NB4 (cell line): ENCODE measurements around the gene TTBK2.

Experiments used
- CTCF ChIP-seq: IDR thresholded peaks from one replicate; pipeline ENCODE4 v1.5.1; 2012; ENCODE audit warnings: low read depth, low read length
- MAX ChIP-seq: IDR thresholded peaks from 2 replicates; pipeline ENCODE4 v1.6.1; 2011; ENCODE audit warnings: low read depth, low read length
- MYC ChIP-seq: IDR thresholded peaks from 2 replicates; pipeline ENCODE4 v1.6.1; 2011; ENCODE audit warnings: low read depth, low read length
- POLR2A ChIP-seq: IDR thresholded peaks from 2 replicates; pipeline ENCODE4 v1.6.1; 2011; ENCODE audit warnings: mild to moderate bottlenecking; ENCODE audit not compliant: insufficient read length; ENCODE audit errors: extremely low read depth

GRCh38 chr15:42849836-42850235 lies 70.7 kb downstream of the TTBK2 start:
- TF ChIP-seq CTCF, result no peak
- no peak for TF ChIP-seq POLR2A
- no peak for TF ChIP-seq MAX
- TF ChIP-seq MYC, result no peak
